CD4-positive, alpha-beta T cell treated with Interleukin-10 for 1 hour (primary cell): ENCODE data around the gene GNA14.
"Not testable (repeated sequence)": the region's sequence is repeated elsewhere in the genome, so short reads cannot be mapped to it uniquely, and the experiment has no call there.

Experiments
- DNase-seq: peaks from one replicate; pipeline ENCODE4 v3.0.0-alpha.2; 2020

GNA14 gene

DNA sequence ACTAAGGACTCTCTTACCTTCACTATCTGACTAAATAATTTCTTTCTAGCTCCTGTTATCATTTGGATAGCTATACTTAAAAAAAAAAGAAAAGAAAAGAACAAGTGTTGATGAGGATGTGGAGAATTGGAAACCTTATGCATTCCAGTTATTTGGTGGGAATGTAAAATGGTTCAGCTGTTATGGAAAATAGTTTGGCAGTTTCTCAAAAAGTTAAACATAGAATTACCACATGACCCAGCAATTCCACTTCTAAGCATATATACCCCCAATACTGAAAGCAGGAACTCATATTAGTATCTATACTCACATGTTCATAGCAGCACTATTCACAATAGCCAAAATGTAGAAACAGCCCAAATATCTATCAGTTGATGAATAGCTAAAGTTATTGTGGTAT, 61.1 kb downstream of the GNA14 start:
- DNase-seq, result no peak

DNA sequence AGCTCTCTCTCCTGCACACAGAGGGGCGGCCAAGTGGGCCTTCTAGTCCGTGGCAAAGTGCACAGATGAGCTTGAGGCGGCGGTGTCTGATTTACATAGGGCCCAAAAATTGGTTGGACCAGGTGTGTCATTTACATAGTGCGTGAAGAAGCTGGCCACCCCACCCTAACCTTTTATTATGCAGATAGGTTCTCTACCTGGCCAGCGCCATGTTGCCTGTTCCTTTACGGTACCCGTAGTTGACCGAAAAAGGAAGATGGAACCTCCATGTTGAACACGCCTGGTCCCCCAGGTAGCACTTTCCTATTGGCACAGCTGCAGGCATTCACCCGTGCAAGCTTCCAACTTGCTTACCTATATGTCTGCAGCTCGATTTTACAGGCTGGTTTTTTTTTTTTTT, 61.5 kb downstream of the GNA14 start:
- DNase-seq, result no peak

DNA sequence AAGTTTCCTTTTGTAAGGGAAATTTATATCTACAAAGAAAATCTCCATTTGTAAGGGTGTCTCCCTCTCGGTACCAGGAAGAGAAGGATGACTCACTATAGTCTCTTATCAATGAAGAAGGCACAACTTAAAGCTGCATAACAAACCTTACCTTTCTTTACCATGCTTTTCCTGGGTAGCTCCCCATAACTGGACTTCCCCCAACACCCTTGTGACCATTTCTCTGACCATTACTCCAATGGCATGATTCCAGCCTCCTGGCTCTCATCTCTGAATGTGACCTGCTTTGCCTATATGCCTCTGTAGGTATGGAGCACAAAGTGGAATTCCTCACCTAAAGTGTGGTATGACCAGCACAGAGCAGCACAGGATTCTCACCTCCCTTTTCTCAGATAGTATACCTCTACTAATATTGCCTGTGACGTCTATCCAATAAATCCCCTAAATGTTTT, 62.8 kb downstream of the GNA14 start:
- DNase-seq, result no peak

DNA sequence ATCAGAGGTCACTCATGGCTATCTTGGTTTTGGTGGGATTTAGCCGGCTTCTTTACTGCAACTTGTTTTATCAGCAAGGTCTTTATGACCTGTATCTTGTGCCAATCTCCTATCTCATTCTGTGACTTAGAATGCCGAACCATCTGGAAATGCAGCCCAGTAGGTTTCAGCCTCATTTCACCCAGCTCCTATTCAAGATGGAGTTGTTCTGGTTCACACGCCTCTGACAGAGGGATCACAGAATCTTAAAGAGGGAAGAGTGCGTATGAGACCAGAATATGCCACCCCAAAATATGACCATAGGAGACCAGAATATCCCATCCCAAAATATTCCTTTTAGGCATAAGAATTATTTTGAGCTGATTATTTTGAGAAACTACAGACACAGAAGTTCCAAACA, 63.2 kb downstream of the GNA14 start:
- DNase-seq, result not testable (repeated sequence)

DNA sequence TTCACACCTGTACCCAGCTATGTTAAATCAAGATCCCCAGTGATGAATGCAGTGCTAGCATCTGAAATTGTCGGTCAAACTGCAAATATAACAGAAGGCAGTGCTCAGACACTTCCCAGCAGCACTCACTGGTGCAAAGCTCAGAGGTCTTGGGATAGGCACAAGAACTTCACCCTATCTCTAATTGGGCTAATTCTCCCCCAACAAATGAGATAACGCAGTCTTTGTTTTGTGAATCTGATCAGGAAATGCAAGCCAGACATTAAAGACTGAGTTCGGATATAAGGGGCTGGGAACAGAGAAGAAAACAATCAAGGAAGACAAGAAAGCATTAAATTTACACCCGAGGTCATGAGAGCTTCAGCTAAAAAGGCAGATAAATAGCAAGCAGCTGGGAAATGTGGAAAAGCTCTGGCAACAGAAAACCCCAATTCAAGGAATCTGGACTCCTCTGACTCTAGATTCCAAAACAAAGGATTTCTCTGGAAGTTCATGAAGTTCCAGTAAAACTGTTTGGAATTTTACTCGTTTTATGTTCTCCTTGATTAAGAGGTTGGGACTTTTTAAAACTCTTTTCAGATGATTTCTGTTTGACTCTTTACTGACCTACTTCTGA, 65.1 kb downstream of the GNA14 start:
- no peak for DNase-seq

DNA sequence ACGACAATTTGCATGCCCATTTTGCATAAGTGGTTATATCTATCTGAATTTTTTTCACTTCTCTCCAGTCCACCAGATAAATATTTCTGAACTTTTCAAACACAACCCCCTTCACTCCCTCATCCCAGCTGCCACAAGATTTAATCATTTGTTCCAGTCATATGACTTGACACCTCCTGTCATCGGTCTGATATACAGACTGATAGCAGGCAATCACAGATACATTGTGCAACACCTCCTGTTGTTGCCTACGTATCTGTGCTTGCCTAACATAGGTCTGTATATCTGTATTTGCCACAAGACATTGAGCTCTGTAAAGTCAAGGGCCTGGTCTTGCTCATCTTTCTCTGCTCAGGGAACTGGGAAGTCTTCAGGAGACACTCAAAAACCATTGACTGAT, 65.6 kb downstream of the GNA14 start:
- DNase-seq, result no peak

DNA sequence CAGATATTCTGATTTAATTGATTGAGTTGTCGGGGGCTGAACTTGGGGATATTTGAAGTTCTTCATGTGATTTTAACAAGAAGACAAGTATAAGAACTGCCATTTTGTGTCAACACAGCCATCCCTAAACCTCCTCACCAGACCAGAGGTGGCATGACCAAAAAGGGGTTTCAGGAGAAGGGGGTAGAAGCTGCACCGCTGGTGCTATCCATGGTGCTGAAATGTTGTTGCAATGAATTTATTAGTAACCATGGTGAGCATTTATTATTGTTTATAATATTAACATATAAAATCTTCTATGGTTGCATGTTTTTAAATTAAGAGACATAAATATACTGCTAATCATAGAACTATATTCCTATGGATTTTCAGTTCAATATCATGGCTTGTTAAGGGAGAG, 72.3 kb downstream of the GNA14 start:
- DNase-seq, result no peak

DNA sequence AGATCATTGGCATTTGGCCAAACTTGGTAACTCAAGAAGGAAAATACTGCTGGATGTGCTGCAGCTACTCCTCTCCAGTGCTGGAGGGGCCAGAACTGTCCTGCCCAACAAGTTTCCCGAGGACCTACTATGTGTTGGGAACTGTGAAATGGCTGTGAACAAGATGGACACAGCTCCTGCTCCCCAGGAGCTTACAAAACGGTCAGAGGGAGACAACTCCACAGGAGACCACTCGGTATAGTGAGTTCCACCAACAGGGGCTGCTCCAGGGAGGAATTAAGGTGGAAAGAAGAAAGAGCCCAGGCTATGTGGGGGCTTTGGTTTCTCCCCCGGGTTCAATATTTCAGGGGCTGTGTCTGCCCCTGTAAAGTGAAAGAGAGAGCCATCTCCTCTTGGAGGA, 78.8 kb downstream of the GNA14 start:
- DNase-seq, result no peak

DNA sequence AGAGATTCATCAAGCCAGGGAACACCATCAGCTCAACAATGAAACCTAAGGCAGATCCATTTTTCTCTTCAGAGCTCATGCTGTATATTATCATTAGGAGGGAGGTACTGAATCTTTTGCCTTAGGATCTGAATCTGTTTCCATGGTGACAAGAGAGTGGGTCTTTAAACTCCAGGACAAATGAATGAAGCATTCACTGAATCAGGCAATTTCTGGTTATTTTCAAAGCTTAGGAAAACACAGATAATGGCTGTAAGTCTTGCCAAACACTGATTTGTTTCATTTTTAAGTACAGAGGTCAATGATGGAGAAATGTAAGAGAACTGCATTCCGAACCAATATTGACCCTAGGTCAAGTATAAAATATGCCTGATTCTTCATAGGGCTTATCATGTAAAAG, 84.9 kb downstream of the GNA14 start:
- DNase-seq, result no peak

DNA sequence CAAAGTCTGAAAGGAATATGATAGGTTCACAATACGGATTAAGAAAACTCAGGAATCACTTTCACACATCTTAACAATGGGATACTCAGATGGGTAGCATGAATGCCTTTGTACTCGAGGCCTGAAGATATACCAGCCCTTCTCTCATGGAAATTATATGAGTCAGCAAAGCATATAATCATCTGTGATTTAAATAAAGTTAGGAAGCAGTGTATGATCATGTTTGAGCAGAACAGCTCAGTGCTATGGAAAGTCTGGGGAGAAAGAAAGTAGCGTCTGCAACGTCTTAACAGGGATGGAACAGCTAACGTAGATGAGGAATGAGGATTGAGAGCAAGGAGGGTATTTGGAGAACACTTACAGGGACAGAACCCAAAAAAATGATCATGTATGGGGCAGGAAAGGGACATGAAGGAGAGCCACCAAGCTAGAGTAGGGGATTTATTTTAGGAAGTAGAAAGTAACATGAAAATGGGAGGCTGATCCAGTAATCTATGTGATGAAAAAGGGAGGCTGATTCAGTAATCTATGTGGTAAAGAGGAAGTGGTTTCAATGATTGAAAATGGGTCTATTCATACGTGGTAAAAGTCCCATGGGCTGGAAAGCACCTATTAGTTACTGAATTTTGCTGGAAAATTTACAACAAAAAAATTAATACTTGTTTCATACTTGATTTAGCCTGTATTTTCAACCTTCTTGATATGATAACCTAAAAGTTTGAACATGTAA, 85.9 kb downstream of the GNA14 start:
- DNase-seq, result no peak

DNA sequence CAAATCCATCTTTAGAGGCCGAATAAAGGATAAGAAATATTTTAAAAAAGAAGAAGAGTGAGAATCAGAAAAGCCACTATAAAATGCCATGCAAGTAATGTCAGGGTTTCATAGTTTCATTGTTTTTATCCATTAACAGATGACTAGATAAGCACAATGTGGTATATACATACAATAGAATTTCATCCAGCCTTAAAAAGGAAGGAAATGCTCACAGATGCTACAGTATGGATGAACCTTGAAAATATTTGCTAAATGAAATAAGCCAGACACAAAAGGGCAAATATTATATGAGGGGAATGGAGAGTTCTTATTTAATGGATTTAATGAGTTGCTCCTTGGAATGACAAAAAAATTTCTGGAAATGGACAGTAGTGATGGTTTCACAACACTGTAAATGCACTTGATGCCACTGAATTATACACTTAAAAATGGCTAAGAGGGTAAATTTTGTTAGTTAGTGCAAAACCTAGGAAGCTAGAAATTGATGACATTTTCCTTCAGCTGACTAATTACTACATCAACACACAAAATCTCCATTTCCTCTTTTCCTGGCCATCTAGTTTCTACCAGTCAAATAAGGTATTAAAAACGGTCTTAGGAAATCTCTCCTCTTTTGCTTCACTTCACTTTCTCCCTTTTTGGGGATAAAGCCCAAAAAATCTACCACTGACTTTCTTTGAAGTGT, 86.6 kb downstream of the GNA14 start:
- no peak for DNase-seq

DNA sequence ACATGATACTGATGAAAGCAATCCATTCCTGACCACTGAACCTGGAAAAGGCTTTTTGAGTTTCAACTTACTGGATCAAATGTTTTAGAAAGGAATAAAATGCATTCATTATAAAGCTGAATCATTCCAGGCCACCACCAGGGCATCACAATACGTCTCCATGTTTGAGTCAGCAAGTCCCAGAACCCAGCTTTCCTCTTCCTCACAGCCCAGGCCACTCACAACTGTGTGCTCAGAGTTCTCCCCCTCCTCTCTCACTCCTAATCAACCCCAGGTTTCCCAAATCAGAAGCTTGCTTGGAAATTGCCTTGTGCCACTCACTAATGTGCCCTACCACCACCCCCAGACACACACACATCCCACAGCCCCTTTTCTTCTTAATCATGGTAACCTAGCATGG, 91.7 kb downstream of the GNA14 start:
- DNase-seq, result no peak

DNA sequence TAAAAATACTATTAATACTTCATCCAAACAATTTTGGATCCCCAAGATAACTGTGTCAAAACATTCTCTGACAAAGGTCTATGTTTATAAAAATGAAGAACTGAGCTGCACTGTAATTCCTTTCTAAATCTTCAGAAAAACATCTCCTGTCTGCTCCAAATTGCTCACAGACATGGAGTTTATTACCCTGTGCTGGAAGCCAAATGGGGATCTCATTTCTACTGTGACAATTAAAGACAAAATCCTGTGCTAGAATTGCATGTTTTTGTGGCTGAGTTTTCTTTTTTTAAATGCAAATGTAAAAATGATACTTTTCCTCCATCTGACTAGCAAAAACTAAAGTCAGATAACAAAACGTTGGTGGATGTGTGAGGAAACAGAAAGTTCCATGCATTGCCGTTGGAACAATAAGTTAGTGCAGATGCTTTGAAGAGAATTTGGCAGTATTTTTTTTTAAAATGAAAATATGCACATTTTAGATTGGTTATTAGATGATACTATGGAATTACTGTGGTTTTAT, 93.5 kb downstream of the GNA14 start:
- no peak for DNase-seq

DNA sequence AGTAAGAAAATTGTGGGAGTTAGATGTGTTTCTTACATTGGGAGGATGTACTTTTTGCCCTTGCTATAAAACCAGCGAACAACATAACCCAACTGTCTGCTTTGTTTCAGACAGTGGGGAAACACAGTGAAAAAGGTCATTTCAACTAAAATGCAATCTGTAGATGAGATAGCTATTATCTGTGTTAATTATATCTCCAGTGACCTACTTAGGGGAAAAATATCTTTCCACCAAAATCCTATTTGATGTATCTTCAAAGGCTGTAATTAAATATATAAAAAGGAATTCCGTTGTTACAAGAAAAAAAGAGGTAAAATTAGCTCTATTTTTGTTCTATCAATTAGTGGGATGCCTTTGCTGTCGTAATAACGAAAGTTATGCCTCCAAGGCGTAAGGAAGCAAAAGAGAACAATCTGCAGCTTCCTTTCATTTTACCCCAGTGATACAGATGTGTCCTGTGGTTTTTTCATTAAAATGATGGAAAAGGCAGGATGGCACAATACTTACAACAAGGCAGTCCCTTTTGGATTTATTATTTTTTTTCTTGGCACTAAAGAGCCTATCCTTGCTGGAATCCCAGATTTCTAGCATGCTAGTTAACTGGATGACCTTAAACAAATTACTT, 100.9 kb downstream of the GNA14 start:
- no peak for DNase-seq

DNA sequence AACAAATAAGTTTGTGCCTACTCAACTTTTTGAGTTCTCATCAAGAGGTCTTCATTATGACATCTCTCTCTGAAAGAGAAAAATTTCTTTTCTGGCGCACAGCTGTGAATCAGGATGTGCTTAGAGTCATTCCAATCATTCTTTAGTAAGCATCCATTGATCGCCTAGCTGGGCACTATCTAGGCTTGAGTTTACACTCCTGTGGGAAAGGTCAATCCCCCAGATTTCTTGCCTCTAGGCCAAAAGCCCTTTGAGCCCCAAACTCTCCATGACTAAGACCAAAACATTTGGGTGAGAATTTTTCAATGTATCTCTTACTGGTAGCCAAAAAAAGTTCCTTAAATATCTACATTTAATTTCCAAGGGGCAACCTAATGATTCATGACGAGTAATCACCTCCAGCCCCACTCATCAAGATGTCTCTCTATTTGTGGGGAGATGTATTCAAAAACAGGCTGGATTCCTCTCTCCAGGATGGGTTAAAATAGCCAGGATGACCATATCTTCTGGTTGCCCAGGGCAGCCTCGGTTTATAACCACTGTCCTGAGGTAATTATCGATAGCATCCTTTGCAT, 101.7 kb downstream of the GNA14 start:
- DNase-seq, result no peak

DNA sequence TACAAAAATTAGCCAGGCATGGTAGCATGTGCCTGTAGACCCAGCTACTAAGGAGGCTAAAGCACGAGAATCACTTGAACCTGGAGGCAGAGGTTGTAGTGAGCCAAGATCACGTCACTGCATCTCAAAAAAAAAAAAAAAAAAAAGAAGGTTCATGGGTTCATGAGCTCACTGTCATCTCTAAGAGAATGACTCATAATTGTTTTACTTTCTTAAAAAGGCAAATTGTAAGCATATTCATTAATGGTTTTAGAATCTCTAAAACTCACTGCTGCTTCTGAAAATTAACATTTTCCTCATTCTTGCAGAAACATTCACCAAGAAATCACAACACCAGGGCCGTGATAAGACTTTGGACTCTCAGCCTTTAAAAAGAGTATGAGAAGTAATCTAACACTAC, 103.6 kb downstream of the GNA14 start:
- no peak for DNase-seq

DNA sequence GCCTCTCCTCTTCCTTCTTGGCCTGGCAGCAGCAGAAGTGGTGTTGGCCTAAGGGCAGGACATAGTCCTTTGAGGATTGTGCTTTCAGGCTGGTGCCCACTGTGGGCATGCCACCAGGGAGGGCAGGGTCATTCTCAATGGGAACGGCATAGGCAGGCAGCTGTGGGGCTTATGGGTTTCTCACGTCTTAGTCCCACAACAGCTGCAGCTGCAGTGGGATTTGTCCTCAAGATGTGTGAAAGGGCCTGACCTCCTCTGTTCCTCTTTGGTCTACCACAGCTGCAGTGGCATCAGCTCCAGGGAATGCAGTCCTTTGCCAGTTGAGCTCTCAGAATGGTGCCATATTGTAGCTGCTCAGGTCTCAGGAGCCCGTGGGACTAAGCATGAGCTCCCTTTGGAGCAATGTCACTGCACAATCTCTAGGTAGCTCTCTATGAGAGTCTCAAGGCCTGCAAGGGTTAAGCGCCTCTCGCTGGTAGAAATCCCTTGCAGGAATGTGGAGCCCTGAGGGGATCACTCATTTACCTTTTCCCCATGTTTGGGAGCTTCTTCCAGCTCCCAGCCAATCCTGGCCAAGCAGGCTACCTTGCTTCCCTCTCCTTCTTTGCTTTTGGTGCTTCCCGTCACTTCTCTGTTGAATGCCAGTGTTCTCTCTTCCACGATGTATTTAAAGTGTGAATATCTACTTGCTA, 104.8 kb downstream of the GNA14 start:
- DNase-seq, result no peak

DNA sequence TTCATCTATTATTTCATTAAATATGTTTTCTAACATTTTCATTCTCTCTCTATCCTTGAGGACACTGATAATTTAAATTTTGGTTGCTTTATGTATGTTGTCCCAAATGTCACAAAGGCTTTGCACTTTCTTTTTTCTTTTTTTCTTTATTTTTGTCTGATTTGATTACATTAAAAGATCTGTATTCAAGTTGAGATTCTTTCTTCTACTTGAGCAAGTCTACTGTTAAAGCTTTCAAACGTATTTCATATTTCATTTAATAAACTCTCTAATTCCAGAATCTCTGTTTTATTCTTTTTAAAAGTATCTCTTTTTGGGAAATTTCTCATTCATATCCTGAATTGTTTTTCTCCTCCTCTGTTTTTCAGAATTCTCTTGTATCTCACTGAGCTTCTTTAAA, 106.5 kb downstream of the GNA14 start:
- no peak for DNase-seq

DNA sequence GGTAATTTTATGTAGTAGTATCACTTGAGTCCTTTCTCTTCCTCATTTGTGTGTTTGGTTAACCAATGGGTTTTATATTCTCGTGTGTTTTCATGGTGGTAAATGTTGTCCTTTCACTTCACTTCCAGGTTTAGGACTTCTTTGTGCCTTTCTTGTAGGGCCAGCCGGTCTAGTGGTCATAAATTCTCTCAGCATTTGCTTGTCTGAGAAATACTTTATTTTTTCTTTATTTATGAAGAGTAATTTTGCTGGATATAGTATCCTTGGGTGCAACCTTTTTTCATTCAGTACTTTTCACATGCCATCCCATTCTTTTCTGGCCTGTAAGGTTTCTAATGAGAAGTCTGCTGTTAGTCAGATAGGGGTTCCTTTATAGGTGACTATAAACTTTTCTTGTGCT, 107.1 kb downstream of the GNA14 start:
- DNase-seq, result no peak

DNA sequence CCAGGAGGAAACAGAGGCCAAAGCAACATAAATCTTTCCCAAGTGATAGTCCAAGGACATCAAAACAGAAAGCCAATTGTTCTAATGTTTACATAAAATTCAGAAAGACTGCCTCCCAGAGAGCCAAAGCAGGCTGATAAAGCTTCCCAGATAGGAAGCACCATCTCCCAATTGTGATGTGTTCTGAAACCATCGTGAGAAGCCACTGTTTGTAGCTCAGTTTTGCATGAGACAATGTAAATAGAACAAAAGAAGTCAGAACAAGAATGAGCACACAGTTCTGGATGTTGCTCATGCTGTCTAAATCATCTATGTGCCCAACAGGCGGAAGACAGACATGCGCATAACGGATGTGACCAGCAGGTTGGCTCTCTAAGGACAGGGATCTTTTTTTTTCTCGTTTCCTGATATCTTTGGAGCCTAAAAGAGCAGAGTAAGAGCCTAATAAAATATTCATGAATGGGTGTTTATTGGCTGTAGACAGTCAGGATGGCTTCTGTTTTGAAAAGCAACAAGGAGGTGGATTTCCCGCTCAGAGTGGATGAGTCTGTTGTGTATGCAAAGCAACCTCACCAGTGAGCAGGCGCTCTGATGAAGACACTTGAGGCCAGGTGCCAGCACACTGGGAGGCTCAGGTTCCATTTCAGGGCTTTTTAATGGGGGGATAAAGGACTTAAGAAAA, 113.6 kb downstream of the GNA14 start:
- no peak for DNase-seq

DNA sequence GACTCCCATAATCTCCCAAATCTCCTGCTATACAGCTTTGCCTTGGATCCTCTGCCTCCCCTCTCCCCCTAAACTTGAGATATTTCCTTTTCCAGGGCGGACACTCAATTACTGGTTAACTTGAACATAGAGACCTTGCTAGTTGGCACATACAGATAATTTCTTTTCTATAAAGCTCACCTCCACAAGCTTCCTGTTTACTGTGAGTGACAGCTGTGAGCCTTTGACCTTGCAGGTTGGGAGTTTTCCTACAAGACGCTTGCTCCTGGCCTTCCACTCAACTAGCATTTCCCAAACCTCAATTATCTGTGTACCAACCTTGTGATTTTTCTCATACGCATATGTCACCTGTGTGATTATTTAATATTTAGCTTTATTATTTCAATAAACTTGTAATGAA, 114.5 kb downstream of the GNA14 start:
- no peak for DNase-seq

DNA sequence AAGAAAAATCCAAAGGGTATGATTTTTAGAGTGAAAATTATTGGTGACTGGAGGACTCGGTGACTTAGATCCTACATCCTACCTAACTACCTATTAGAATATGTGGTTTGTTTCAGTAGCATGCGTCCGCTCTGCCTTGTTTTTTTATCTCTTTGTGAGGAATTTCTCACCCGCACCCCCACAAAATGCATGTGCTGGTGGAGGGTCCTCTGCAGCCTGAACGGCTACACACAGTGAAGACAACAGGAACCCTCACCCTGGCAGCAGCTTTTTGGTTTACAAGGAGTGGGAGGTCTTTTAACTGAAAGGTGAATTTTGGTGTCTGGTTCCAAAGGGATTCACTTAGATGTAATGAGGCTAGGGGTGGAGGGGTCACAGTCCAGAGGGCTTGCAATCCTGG, 115.5 kb downstream of the GNA14 start:
- DNase-seq, result no peak
